Fibroblast of peridontal ligament (primary cell): ENCODE results near the gene TRNAU1AP.

Experiments
- DNase-seq: peaks from one replicate; pipeline ENCODE4 v3.0.0-alpha.2; 2010; ENCODE audit errors: extremely low read depth

Gene TRNAU1AP

DNA sequence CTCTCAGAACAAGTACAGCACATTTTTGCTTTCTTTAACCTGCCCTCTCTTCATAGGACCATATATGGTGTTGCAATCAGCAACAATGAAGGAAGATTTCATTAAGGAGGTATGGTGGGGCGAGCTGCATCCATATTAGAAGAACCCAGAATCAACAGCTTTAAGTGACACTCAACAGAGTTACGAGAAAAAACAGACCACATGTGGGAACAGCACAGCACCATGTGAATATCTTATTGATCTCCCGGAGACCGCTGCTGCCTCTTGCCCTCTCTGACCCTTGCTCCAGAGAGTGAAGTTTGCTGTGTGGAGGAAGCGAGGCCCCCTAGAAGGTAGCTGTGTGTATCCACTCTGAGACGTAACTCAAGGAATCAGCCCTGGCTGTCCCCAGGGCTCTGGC is 52.1 kb downstream of the TRNAU1AP start:
- no peak for DNase-seq

- no peak for DNase-seq
Observed at GRCh38 chr1:28606771-28607170, 53.9 kb downstream of the TRNAU1AP start.

GRCh38 chr1:28613175-28613574 is 60.3 kb downstream of the TRNAU1AP start:
- DNase-seq = no peak
